ENCODE measurements around the gene CFAP74. TPM values are rescaled to one million over a fixed set of nuclear protein-coding genes. Genes with fewer than 3 reads are reported as not detected.

Gene CFAP74
- total and polyA plus RNA-seq, 2 of the 13 experiments (the other 11 are each of a cell fraction or from before 2014, with no cell fraction given) = 0.27 to 0.62 TPM

DNA sequence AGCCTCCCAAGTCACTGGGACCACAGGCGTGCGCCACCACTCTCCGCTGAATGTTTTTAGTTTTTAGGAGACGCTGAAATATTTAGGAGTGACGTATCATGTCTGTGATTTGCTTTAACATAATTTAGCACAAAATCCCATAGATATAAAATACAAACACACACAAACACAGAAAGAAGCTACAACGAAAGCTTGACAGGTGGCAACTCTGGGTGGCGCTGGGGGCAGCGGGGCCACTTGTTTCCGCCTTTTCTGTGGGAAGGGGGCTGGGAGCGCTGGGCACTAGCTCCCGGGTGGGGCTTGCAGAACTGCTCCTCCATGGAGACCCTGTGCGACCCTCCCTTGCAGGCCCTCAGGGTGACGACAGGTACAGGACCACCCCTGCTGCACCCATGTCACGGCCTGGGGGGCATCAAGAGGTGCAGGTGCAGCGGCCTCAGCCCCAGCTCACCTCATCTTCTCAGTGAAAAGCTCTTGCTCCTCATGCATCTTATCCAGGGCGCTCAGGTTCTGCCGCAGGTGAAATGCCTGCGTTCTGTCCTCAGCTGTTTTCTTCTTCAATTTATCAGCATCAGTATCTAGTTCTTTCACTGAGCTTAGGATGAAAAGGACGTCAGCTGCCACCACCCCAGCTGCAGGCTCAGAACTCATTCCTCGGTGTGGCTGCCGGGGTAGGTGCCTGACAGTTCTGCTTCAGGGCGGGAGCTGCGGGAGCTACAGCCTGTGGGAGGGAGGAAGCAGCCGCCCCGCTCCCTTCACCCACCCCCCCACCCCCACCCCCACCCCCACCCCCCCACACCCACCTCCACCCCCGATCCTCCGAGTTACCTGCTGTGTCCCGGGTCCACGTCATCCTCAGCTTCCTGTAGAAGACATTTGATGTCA, 15.3 kb downstream of the CFAP74 start:
- FAIRE-seq (no peak), ATAC-seq (no peak), DNase-seq (ENCODE audit: low spot score) (no peak)
- H3K27me3 ChIP-seq (ENCODE audit: control insufficient read depth in 1 of 2, insufficient read depth in 2 of 2, low read length in 2 of 2) = peaks cover 18 to 54% of the 10 kb centered on the region in 2 experiments; a peak in 4 of 5 replicates
- H3K4me2 ChIP-seq (ENCODE audit: low read depth, low read length) = no peak overlapping the region
- no peaks in the 10 kb centered on the region for H3K36me3 ChIP-seq (replicated peaks in 1 of 2; ENCODE audit: control insufficient read depth in 1 of 2, insufficient read depth in 2 of 2, low read length in 2 of 2)
- TF ChIP-seq YY1 (IDR thresholded peaks at IDR 0.05; ENCODE audit: insufficient read depth, insufficient replicate concordance, low read depth, low read length) (no peak), CAMTA2 (CRISPR knock-in tag; IDR thresholded peaks at IDR 0.05; ENCODE audit: borderline replicate concordance) (no peak), ZNF530 (CRISPR knock-in tag; IDR thresholded peaks at IDR 0.05; ENCODE audit: low read depth) (no peak), TBL1XR1 (IDR thresholded peaks at IDR 0.05; ENCODE audit: borderline replicate concordance, low read length, partially characterized antibody) (no peak), MAZ (IDR thresholded peaks at IDR 0.05; ENCODE audit: borderline replicate concordance, low read depth, low read length) (no peak), MAZ (CRISPR knock-in tag; IDR thresholded peaks at IDR 0.05; ENCODE audit: low read depth) (no peak), ZNF850 (CRISPR knock-in tag; conservative IDR thresholded peaks at IDR 0.05) (no peak), GTF3A (CRISPR knock-in tag; conservative IDR thresholded peaks at IDR 0.05) (no peak), PCBP1 (IDR thresholded peaks at IDR 0.05; ENCODE audit: borderline replicate concordance, low read depth, low read length) (0 out of 2 replicates have a peak, but pooled peaks have one; percentile 57)
- TF ChIP-seq, protein P1, sequence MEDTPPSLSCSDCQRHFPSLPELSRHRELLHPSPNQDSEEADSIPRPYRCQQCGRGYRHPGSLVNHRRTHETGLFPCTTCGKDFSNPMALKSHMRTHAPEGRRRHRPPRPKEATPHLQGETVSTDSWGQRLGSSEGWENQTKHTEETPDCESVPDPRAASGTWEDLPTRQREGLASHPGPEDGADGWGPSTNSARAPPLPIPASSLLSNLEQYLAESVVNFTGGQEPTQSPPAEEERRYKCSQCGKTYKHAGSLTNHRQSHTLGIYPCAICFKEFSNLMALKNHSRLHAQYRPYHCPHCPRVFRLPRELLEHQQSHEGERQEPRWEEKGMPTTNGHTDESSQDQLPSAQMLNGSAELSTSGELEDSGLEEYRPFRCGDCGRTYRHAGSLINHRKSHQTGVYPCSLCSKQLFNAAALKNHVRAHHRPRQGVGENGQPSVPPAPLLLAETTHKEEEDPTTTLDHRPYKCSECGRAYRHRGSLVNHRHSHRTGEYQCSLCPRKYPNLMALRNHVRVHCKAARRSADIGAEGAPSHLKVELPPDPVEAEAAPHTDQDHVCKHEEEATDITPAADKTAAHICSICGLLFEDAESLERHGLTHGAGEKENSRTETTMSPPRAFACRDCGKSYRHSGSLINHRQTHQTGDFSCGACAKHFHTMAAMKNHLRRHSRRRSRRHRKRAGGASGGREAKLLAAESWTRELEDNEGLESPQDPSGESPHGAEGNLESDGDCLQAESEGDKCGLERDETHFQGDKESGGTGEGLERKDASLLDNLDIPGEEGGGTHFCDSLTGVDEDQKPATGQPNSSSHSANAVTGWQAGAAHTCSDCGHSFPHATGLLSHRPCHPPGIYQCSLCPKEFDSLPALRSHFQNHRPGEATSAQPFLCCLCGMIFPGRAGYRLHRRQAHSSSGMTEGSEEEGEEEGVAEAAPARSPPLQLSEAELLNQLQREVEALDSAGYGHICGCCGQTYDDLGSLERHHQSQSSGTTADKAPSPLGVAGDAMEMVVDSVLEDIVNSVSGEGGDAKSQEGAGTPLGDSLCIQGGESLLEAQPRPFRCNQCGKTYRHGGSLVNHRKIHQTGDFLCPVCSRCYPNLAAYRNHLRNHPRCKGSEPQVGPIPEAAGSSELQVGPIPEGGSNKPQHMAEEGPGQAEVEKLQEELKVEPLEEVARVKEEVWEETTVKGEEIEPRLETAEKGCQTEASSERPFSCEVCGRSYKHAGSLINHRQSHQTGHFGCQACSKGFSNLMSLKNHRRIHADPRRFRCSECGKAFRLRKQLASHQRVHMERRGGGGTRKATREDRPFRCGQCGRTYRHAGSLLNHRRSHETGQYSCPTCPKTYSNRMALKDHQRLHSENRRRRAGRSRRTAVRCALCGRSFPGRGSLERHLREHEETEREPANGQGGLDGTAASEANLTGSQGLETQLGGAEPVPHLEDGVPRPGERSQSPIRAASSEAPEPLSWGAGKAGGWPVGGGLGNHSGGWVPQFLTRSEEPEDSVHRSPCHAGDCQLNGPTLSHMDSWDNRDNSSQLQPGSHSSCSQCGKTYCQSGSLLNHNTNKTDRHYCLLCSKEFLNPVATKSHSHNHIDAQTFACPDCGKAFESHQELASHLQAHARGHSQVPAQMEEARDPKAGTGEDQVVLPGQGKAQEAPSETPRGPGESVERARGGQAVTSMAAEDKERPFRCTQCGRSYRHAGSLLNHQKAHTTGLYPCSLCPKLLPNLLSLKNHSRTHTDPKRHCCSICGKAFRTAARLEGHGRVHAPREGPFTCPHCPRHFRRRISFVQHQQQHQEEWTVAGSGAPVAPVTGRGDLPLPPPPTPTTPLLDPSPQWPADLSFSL (CRISPR knock-in tag; IDR thresholded peaks at IDR 0.05) = no peak
- H3K9ac ChIP-seq (ENCODE audit: insufficient read depth, low read depth, low read length) = no peak overlapping the region
- H3K4me3 ChIP-seq (replicated peaks in 1 of 3; ENCODE audit: insufficient read depth in 1 of 3, low read depth in 2 of 3, low read length in 3 of 3) = no peak overlapping the region
- WGBS (ENCODE audit: low lambda C conversion rate) = 65% methylated on average over 17 of the region's 29 CpGs
- POLR2A ChIA-PET = no interaction called here
- CTCF ChIA-PET (ENCODE audit: low intra/inter-chr PET ratio, low total read pairs) = no interaction called here
- in situ Hi-C loops (cut with HindIII; ENCODE audit: extremely low pct_ligation_motif_present, low pct_unique_long_range_greater_than_20kb) (no loop called here), intact Hi-C loops (cut with micrococcal nuclease; ENCODE audit: unreplicated experiment) (no loop called here)
- H3K79me2 ChIP-seq (ENCODE audit: insufficient read depth, low read length) = no peaks in the 10 kb centered on the region
- no peak overlapping the region for H2AFZ ChIP-seq (ENCODE audit: low read length)
- H3K27ac ChIP-seq (ENCODE audit: extremely low read length, insufficient read depth, low read length) = no peak overlapping the region
- H3K9me3 ChIP-seq (ENCODE audit: low read length) = no peaks in the 10 kb centered on the region
- BruUV-seq (replicated peaks) = no TSS peak
- no peaks in the 10 kb centered on the region for H4K20me1 ChIP-seq (ENCODE audit: insufficient read depth, low read length)
- H3K4me1 ChIP-seq (ENCODE audit: insufficient read depth, low read length) = peaks cover 52% of the 10 kb centered on the region

Data from HepG2 (cell line).